ENCODE measurements around the gene CDC42BPB.

The CDC42BPB gene

DNA sequence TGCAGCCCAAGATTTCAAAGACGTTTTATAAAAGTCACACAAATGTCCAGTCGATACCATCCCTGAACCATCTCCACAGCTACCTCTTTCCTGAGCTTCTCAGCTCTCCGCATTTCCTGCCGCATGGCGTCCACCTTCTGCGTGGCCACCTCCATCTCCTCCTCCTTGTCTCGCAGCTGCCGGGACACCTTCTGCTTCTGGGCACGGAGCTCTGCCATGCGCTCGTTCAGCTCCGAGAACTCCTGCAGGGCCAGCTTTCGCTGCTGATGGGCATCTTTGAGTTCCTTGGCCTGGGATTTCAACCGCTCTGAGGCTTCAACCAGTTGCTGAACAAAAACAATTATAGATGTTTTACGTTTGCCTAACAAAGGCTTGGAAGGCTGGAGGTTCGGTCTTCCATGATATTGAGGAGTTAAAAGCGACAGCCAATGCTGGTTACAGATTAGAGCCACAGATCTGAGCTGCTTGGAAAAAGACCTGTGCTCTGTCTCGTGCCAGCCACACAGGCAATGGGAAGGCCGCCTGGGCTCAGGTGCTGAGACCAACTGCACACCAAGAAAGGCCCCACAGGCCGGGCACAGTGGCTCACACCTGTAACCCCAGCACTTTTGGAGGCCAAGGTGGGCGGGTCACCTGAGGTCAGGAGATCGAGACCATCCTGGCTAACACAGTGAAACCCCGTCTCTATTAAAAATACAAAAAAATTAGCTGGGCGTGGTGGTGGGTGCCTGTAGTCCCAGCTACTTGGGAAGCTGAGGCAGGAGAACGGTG lies 85.3 kb downstream of the CDC42BPB start:
- TF ChIP-seq TRIM28 (IDR thresholded peaks at IDR 0.05; ENCODE audit: borderline replicate concordance, low read length) (no peak), ZFHX2 (tag by site-specific recombination; conservative IDR thresholded peaks at IDR 0.05) (no peak), ZNF391 (tag by site-specific recombination; IDR thresholded peaks at IDR 0.05; ENCODE audit: borderline replicate concordance, low read depth) (no peak), GLI4 (tag by site-specific recombination; IDR thresholded peaks at IDR 0.05) (no peak), ZNF777 (tag by site-specific recombination; IDR thresholded peaks at IDR 0.05; ENCODE audit: borderline replicate concordance) (no peak), ZNF146 (tag by site-specific recombination; IDR thresholded peaks at IDR 0.05) (no peak), ZBTB20 (tag by site-specific recombination; IDR thresholded peaks at IDR 0.05) (no peak), ZNF654 (tag by site-specific recombination; IDR thresholded peaks at IDR 0.05; ENCODE audit: low read depth) (no peak), SP3 (tag by site-specific recombination; IDR thresholded peaks at IDR 0.05) (no peak), ZNF114 (tag by site-specific recombination; IDR thresholded peaks at IDR 0.05) (no peak), ZNF311 (tag by site-specific recombination; IDR thresholded peaks at IDR 0.05; ENCODE audit: borderline replicate concordance) (no peak), ZNF23 (tag by site-specific recombination; IDR thresholded peaks at IDR 0.05; ENCODE audit: borderline replicate concordance) (no peak)
- TF ChIP-seq, protein P1, sequence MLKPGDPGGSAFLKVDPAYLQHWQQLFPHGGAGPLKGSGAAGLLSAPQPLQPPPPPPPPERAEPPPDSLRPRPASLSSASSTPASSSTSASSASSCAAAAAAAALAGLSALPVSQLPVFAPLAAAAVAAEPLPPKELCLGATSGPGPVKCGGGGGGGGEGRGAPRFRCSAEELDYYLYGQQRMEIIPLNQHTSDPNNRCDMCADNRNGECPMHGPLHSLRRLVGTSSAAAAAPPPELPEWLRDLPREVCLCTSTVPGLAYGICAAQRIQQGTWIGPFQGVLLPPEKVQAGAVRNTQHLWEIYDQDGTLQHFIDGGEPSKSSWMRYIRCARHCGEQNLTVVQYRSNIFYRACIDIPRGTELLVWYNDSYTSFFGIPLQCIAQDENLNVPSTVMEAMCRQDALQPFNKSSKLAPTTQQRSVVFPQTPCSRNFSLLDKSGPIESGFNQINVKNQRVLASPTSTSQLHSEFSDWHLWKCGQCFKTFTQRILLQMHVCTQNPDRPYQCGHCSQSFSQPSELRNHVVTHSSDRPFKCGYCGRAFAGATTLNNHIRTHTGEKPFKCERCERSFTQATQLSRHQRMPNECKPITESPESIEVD (tag by site-specific recombination; IDR thresholded peaks at IDR 0.05) = no peak
- TF ChIP-seq, protein P2, sequence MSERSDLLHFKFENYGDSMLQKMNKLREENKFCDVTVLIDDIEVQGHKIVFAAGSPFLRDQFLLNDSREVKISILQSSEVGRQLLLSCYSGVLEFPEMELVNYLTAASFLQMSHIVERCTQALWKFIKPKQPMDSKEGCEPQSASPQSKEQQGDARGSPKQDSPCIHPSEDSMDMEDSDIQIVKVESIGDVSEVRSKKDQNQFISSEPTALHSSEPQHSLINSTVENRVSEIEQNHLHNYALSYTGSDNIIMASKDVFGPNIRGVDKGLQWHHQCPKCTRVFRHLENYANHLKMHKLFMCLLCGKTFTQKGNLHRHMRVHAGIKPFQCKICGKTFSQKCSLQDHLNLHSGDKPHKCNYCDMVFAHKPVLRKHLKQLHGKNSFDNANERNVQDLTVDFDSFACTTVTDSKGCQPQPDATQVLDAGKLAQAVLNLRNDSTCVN (tag by site-specific recombination; optimal IDR thresholded peaks at IDR 0.05) = no peak
- TF ChIP-seq, protein P3, sequence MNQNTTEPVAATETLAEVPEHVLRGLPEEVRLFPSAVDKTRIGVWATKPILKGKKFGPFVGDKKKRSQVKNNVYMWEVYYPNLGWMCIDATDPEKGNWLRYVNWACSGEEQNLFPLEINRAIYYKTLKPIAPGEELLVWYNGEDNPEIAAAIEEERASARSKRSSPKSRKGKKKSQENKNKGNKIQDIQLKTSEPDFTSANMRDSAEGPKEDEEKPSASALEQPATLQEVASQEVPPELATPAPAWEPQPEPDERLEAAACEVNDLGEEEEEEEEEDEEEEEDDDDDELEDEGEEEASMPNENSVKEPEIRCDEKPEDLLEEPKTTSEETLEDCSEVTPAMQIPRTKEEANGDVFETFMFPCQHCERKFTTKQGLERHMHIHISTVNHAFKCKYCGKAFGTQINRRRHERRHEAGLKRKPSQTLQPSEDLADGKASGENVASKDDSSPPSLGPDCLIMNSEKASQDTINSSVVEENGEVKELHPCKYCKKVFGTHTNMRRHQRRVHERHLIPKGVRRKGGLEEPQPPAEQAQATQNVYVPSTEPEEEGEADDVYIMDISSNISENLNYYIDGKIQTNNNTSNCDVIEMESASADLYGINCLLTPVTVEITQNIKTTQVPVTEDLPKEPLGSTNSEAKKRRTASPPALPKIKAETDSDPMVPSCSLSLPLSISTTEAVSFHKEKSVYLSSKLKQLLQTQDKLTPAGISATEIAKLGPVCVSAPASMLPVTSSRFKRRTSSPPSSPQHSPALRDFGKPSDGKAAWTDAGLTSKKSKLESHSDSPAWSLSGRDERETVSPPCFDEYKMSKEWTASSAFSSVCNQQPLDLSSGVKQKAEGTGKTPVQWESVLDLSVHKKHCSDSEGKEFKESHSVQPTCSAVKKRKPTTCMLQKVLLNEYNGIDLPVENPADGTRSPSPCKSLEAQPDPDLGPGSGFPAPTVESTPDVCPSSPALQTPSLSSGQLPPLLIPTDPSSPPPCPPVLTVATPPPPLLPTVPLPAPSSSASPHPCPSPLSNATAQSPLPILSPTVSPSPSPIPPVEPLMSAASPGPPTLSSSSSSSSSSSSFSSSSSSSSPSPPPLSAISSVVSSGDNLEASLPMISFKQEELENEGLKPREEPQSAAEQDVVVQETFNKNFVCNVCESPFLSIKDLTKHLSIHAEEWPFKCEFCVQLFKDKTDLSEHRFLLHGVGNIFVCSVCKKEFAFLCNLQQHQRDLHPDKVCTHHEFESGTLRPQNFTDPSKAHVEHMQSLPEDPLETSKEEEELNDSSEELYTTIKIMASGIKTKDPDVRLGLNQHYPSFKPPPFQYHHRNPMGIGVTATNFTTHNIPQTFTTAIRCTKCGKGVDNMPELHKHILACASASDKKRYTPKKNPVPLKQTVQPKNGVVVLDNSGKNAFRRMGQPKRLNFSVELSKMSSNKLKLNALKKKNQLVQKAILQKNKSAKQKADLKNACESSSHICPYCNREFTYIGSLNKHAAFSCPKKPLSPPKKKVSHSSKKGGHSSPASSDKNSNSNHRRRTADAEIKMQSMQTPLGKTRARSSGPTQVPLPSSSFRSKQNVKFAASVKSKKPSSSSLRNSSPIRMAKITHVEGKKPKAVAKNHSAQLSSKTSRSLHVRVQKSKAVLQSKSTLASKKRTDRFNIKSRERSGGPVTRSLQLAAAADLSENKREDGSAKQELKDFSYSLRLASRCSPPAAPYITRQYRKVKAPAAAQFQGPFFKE (tag by site-specific recombination; IDR thresholded peaks at IDR 0.05; ENCODE audit: borderline replicate concordance) = no peak
- TF ChIP-seq, protein P4, sequence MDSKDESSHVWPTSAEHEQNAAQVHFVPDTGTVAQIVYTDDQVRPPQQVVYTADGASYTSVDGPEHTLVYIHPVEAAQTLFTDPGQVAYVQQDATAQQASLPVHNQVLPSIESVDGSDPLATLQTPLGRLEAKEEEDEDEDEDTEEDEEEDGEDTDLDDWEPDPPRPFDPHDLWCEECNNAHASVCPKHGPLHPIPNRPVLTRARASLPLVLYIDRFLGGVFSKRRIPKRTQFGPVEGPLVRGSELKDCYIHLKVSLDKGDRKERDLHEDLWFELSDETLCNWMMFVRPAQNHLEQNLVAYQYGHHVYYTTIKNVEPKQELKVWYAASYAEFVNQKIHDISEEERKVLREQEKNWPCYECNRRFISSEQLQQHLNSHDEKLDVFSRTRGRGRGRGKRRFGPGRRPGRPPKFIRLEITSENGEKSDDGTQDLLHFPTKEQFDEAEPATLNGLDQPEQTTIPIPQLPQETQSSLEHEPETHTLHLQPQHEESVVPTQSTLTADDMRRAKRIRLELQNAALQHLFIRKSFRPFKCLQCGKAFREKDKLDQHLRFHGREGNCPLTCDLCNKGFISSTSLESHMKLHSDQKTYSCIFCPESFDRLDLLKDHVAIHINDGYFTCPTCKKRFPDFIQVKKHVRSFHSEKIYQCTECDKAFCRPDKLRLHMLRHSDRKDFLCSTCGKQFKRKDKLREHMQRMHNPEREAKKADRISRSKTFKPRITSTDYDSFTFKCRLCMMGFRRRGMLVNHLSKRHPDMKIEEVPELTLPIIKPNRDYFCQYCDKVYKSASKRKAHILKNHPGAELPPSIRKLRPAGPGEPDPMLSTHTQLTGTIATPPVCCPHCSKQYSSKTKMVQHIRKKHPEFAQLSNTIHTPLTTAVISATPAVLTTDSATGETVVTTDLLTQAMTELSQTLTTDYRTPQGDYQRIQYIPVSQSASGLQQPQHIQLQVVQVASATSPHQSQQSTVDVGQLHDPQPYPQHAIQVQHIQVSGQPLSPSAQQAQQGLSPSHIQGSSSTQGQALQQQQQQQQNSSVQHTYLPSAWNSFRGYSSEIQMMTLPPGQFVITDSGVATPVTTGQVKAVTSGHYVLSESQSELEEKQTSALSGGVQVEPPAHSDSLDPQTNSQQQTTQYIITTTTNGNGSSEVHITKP (tag by site-specific recombination; IDR thresholded peaks at IDR 0.05) = no peak
- TF ChIP-seq, protein P5, sequence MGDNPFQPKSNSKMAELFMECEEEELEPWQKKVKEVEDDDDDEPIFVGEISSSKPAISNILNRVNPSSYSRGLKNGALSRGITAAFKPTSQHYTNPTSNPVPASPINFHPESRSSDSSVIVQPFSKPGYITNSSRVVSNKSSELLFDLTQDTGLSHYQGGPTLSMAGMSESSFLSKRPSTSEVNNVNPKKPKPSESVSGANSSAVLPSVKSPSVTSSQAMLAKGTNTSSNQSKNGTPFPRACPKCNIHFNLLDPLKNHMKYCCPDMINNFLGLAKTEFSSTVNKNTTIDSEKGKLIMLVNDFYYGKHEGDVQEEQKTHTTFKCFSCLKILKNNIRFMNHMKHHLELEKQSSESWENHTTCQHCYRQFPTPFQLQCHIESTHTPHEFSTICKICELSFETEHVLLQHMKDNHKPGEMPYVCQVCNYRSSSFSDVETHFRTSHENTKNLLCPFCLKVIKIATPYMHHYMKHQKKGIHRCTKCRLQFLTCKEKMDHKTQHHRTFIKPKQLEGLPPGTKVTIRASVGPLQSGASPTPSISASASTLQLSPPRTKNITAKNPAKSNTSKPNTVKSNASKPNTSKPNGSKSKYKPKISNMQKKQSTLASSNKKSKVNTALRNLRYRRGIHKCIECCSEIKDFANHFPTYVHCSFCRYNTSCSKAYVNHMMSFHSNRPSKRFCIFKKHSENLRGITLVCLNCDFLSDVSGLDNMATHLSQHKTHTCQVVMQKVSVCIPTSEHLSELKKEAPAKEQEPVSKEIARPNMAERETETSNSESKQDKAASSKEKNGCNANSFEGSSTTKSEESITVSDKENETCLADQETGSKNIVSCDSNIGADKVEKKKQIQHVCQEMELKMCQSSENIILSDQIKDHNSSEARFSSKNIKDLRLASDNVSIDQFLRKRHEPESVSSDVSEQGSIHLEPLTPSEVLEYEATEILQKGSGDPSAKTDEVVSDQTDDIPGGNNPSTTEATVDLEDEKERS (tag by site-specific recombination; IDR thresholded peaks at IDR 0.05) = no peak
- Histone ChIP-seq H3K27ac (ENCODE audit: extremely low read depth, low read depth, low read length) (no peak overlapping the region), H3K4me1 (ENCODE audit: control insufficient read depth, insufficient read depth, low read length) (no peaks in the 10 kb centered on the region), H3K36me3 (ENCODE audit: control insufficient read depth in 2 of 2, insufficient read depth in 1 of 2, low read length in 2 of 2) (peaks cover 17 to 89% of the 10 kb centered on the region in 2 experiments), H3K4me3 (ENCODE audit: low read depth, low read length) (no peak overlapping the region), H3K9me3 (ENCODE audit: control insufficient read depth, insufficient read depth, low read depth, low read length) (no peaks in the 10 kb centered on the region)
- POLR2A ChIA-PET = no interaction called here
- CTCF ChIA-PET = interaction anchor here (0.6 kb wide), 2 partner anchors 150 to 324 kb away, joined by 4 to 9 read pairs; no protein-coding TSS in a partner anchor
